H9 (cell line): ENCODE data around the gene TMEM86B. TPM values are rescaled to one million over a fixed set of nuclear protein-coding genes. Genes with fewer than 3 reads are reported as not detected.

Experiments used
- DNase-seq: peaks from one replicate; pipeline ENCODE4 v3.0.0-alpha.2; 2017
- H2AFZ ChIP-seq: one replicate; pipeline ENCODE4 v1.6.1; 2013; ENCODE audit warnings: mild to moderate bottlenecking, low read length, control low read depth, moderate library complexity
- H2AK5ac ChIP-seq: 2 replicates; pipeline ENCODE4 v1.6.1; 2013; ENCODE audit warnings: low read length, control low read depth, mixed read lengths; ENCODE audit not compliant: insufficient read length
- H2BK120ac ChIP-seq: one replicate; pipeline ENCODE4 v1.6.1; 2013; ENCODE audit warnings: low read depth, mild to moderate bottlenecking, low read length, control low read depth, inconsistent platforms; ENCODE audit not compliant: poor library complexity, severe bottlenecking
- H2BK12ac ChIP-seq: 2 replicates; pipeline ENCODE4 v1.6.1; 2013; ENCODE audit warnings: low read length, control low read depth, mixed read lengths, low read depth; ENCODE audit not compliant: insufficient read length
- H2BK15ac ChIP-seq: 2 replicates; pipeline ENCODE4 v1.6.1; 2013; ENCODE audit warnings: low read depth, low read length, control low read depth
- H2BK20ac ChIP-seq: one replicate; pipeline ENCODE4 v1.6.1; 2013; ENCODE audit warnings: low read depth, mild to moderate bottlenecking, low read length, control low read depth, inconsistent platforms; ENCODE audit not compliant: poor library complexity, severe bottlenecking
- H2BK5ac ChIP-seq: 2 replicates; pipeline ENCODE4 v1.6.1; 2013; ENCODE audit warnings: low read length, control low read depth, mixed read lengths; ENCODE audit not compliant: insufficient read length
- H3K14ac ChIP-seq: 2 replicates; pipeline ENCODE4 v1.6.1; 2013; ENCODE audit warnings: low read length, control low read depth; ENCODE audit not compliant: insufficient read depth
- H3K18ac ChIP-seq: 2 replicates; pipeline ENCODE4 v1.6.1; 2013; ENCODE audit warnings: low read depth, mild to moderate bottlenecking, mixed read lengths, low read length, control low read depth; ENCODE audit not compliant: insufficient read length
- H3K23ac ChIP-seq: 2 replicates; pipeline ENCODE4 v1.6.1; 2013; ENCODE audit warnings: low read length, control low read depth, mixed read lengths, low read depth; ENCODE audit not compliant: insufficient read length
- H3K23me2 ChIP-seq: 2 replicates; pipeline ENCODE4 v1.6.1; 2013; ENCODE audit warnings: low read depth, mild to moderate bottlenecking, mixed read lengths, low read length, control low read depth; ENCODE audit not compliant: insufficient read length, poor library complexity, severe bottlenecking
- H3K27ac ChIP-seq: 2 replicates; pipeline ENCODE4 v1.5.1; 2013; ENCODE audit warnings: low read length, control low read depth, mixed read lengths, low read depth; ENCODE audit not compliant: insufficient read length
- H3K27me3 ChIP-seq: 2 replicates; pipeline ENCODE4 v1.6.1; 2013; ENCODE audit warnings: low read length, control low read depth, inconsistent platforms; ENCODE audit not compliant: insufficient read depth
- H3K4ac ChIP-seq: 2 replicates; pipeline ENCODE4 v1.6.1; 2013; ENCODE audit warnings: low read depth, mild to moderate bottlenecking, control low read depth, inconsistent platforms, low read length, moderate library complexity
- H3K4me1 ChIP-seq: 2 replicates; pipeline ENCODE4 v1.6.1; 2013; ENCODE audit warnings: low read length, control low read depth, inconsistent platforms; ENCODE audit not compliant: insufficient read depth
- H3K4me2 ChIP-seq: 2 replicates; pipeline ENCODE4 v1.6.1; 2013; ENCODE audit warnings: low read length, control low read depth, mixed read lengths; ENCODE audit not compliant: insufficient read length, insufficient read depth
- H3K56ac ChIP-seq: 2 replicates; pipeline ENCODE4 v1.6.1; 2013; ENCODE audit warnings: low read depth, mild to moderate bottlenecking, mixed read lengths, low read length, control low read depth; ENCODE audit not compliant: insufficient read length
- H3K79me1 ChIP-seq: 2 replicates; pipeline ENCODE4 v1.6.1; 2013; ENCODE audit warnings: low read depth, mild to moderate bottlenecking, moderate library complexity, low read length, control low read depth, inconsistent platforms; ENCODE audit not compliant: insufficient read depth, poor library complexity, severe bottlenecking
- H3K79me2 ChIP-seq: 2 replicates; pipeline ENCODE4 v1.6.1; 2013; ENCODE audit warnings: low read length, control low read depth, inconsistent platforms; ENCODE audit not compliant: insufficient read depth
- H3K9ac ChIP-seq: 2 replicates; pipeline ENCODE4 v1.6.1; 2013; ENCODE audit warnings: low read length, control low read depth, mixed read lengths; ENCODE audit not compliant: insufficient read length; ENCODE audit errors: extremely low read depth
- H3K9me3 ChIP-seq: one replicate; pipeline ENCODE4 v1.6.1; 2013; ENCODE audit warnings: low read depth, low read length, inconsistent platforms; ENCODE audit not compliant: control insufficient read depth
- H3T11ph ChIP-seq: one replicate; pipeline ENCODE4 v1.6.1; 2013; ENCODE audit warnings: mild to moderate bottlenecking, low read length, control low read depth, inconsistent platforms
- H4K20me1 ChIP-seq: one replicate; pipeline ENCODE4 v1.6.1; 2013; ENCODE audit not compliant: control insufficient read depth, insufficient read length, insufficient read depth
- H4K5ac ChIP-seq: 2 replicates; pipeline ENCODE4 v1.6.1; 2013; ENCODE audit warnings: low read depth, mild to moderate bottlenecking, mixed read lengths, low read length, control low read depth; ENCODE audit not compliant: insufficient read length
- H4K8ac ChIP-seq: replicated peaks from 2 replicates; pipeline ENCODE4 v1.6.1; 2013; ENCODE audit warnings: low read length, control low read depth, mixed read lengths, low read depth; ENCODE audit not compliant: insufficient read length
- H4K91ac ChIP-seq: 2 replicates; pipeline ENCODE4 v1.6.1; 2013; ENCODE audit warnings: low read depth, mild to moderate bottlenecking, moderate library complexity, mixed read lengths, low read length, control low read depth; ENCODE audit not compliant: insufficient read length
- H3K27ac Mint-ChIP-seq, 3 experiments: 2 replicates in 2 of 3; 3 replicates in 1 of 3; pipeline ENCODE4 v1.8.0; 2020 to 2021; ENCODE audit warnings: mixed read lengths in 3 of 3, mild to moderate bottlenecking in 1 of 3, moderate library complexity in 1 of 3
- H3K27me3 Mint-ChIP-seq: 2 replicates; pipeline ENCODE4 v1.8.0; 2021; ENCODE audit warnings: low read depth, mild to moderate bottlenecking, moderate library complexity, mixed read lengths
- H3K36me3 Mint-ChIP-seq, 3 experiments: 2 replicates in 2 of 3; 3 replicates in 1 of 3; pipeline ENCODE4 v1.8.0; 2020 to 2021; ENCODE audit warnings: low read depth in 3 of 3, mixed read lengths in 3 of 3; ENCODE audit not compliant: insufficient read depth in 1 of 3
- H3K4me1 Mint-ChIP-seq, 2 experiments: 2 replicates each; pipeline ENCODE4 v1.8.0; 2020; ENCODE audit warnings: mixed read lengths in 2 of 2
- H3K4me3 Mint-ChIP-seq, 2 experiments: 2 replicates in 1 of 2; 3 replicates in 1 of 2; pipeline ENCODE4 v1.8.0; 2020 to 2021; ENCODE audit warnings: mild to moderate bottlenecking in 2 of 2, mixed read lengths in 2 of 2, moderate library complexity in 1 of 2
- H3K9me3 Mint-ChIP-seq, 2 experiments: 2 replicates in 1 of 2; 3 replicates in 1 of 2; pipeline ENCODE4 v1.8.0; 2020; ENCODE audit warnings: mild to moderate bottlenecking in 2 of 2, mixed read lengths in 2 of 2, moderate library complexity in 1 of 2
- WGBS: extraction: QIAGEN DNeasy Blood & Tissue Kit; methylation state at CpG from one replicate; pipeline ENCODE4 v1.1.7; 2013; ENCODE audit warnings: missing lambda C conversion rate, low lambda C conversion rate, mixed read lengths; ENCODE audit not compliant: insufficient read length; ENCODE audit errors: extremely low coverage; 5-methylcytosine and 5-hydroxymethylcytosine counted together
- total RNA-seq: library from RNA; stranded (reverse); gene quantifications from 2 replicates; pipeline ENCODE4 v1.2.1, GENCODE V29; 2021
- TF ChIP-seq, protein P1 (sequence below): fragments of 200-600 bp; sonication (generic); conservative IDR thresholded peaks from 3 replicates; pipeline ENCODE4 v1.8.0; 2021; ENCODE audit warnings: antibody characterized with exemption, mild to moderate bottlenecking

TMEM86B gene
- total RNA-seq, 1 experiment from 2014 or later = 4.5 TPM

DNA sequence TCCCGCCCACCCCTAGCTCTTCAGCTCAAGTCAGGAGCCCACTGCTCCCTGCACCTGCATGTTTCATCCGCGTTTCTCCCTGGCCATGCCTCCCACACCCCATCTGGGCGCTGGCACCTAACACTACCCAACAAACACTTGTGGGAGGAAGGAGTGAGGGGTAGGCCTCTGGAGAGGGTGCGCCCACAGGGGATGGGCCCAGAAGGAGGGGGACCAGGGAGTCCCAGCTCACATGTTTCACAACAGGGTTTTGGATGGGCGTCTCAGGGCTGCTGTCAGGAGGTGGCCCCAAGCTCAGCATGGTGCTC is 12.1 kb upstream of the TMEM86B start:
- H3K36me3 Mint-ChIP-seq = peaks cover 31 to 83% (median 78%) of the 10 kb centered on the region in 3 experiments; a peak in 6 of 7 replicates
- no CpG with 5 or more reads among the region's 6 CpGs for WGBS

More for the DNA sequence above, 12.1 kb upstream of the TMEM86B start:
- no peak overlapping the region for H4K8ac ChIP-seq
- Mint-ChIP-seq H3K27ac (no peak overlapping the region), H3K4me3 (no peak overlapping the region; a peak in 1 of 5 replicates), H3K27me3 (no peaks in the 10 kb centered on the region), H3K4me1 (no peaks in the 10 kb centered on the region), H3K9me3 (no peaks in the 10 kb centered on the region)
- DNase-seq = no peak
- no peak overlapping the region for H3K23ac ChIP-seq
- H3K9me3 ChIP-seq = no peaks in the 10 kb centered on the region
- no peak overlapping the region for H4K5ac ChIP-seq
- H3K23me2 ChIP-seq = no peaks in the 10 kb centered on the region
- H3K79me1 ChIP-seq = no peaks in the 10 kb centered on the region
- H3T11ph ChIP-seq = no peak overlapping the region
- no peak overlapping the region for H3K56ac ChIP-seq
- H4K91ac ChIP-seq = no peak overlapping the region
- H3K18ac ChIP-seq = no peak overlapping the region
- H2BK5ac ChIP-seq = no peak overlapping the region
- H3K27ac ChIP-seq = no peak overlapping the region
- H3K4me2 ChIP-seq = no peak overlapping the region
- no peaks in the 10 kb centered on the region for H4K20me1 ChIP-seq
- H2BK15ac ChIP-seq = no peak overlapping the region
- H3K9ac ChIP-seq = no peak overlapping the region
- H3K79me2 ChIP-seq = no peaks in the 10 kb centered on the region
- no peak overlapping the region; the same call in 1 of the 2 replicates for H3K14ac ChIP-seq
- no peak overlapping the region for H2BK120ac ChIP-seq
- no peak overlapping the region for H2AFZ ChIP-seq
- H2AK5ac ChIP-seq = no peak overlapping the region
- no peak overlapping the region for H2BK20ac ChIP-seq
- H3K27me3 ChIP-seq = no peaks in the 10 kb centered on the region
- no peaks in the 10 kb centered on the region for H3K4me1 ChIP-seq
- TF ChIP-seq, protein P1, sequence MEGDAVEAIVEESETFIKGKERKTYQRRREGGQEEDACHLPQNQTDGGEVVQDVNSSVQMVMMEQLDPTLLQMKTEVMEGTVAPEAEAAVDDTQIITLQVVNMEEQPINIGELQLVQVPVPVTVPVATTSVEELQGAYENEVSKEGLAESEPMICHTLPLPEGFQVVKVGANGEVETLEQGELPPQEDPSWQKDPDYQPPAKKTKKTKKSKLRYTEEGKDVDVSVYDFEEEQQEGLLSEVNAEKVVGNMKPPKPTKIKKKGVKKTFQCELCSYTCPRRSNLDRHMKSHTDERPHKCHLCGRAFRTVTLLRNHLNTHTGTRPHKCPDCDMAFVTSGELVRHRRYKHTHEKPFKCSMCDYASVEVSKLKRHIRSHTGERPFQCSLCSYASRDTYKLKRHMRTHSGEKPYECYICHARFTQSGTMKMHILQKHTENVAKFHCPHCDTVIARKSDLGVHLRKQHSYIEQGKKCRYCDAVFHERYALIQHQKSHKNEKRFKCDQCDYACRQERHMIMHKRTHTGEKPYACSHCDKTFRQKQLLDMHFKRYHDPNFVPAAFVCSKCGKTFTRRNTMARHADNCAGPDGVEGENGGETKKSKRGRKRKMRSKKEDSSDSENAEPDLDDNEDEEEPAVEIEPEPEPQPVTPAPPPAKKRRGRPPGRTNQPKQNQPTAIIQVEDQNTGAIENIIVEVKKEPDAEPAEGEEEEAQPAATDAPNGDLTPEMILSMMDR = no peak
- H3K4ac ChIP-seq = no peak overlapping the region
- H2BK12ac ChIP-seq = no peak overlapping the region
